Measurements from ENCODE around the gene MPI. TPM values are rescaled to one million over a fixed set of nuclear protein-coding genes. Genes with fewer than 3 reads are reported as not detected.
"Not testable (repeated sequence)": the region's sequence is repeated elsewhere in the genome, so short reads cannot be mapped to it uniquely, and the experiment has no call there.

Gene MPI
- total and polyA plus RNA-seq, 9 donors, result 28.8 to 55.6 (median 44.7) TPM

DNA sequence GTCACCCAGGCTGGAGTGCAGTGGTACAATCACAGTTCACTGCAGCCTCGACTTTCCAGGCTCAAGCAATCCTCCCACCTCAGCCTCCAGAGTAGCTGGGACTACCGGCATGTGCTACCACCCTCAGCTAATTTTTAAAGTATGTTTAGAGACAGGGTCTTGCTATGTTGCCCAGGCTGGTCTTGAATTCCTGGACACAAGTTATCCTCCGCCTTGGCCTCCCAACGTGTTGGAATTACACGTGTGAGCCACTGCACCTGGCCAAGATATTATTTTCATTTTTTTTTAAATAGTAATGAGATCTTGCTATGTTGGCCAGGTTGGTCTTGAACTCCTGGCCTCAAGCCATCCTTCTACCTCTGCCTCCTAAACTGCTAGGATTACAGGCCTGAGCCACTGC lies 4.4 kb upstream of the MPI start:
- H3K4me3 ChIP-seq, result no peak overlapping the region
- H3K27ac ChIP-seq, result no peak overlapping the region
- H3K9me3 ChIP-seq, result no peaks in the 10 kb centered on the region
- 72 to 86% (median 76%) methylated on average over 5 of the region's 5 CpGs for WGBS, 3 donors
- TF ChIP-seq POLR2A (IDR thresholded peaks at IDR 0.05), result no peak
- TF ChIP-seq, protein P1, sequence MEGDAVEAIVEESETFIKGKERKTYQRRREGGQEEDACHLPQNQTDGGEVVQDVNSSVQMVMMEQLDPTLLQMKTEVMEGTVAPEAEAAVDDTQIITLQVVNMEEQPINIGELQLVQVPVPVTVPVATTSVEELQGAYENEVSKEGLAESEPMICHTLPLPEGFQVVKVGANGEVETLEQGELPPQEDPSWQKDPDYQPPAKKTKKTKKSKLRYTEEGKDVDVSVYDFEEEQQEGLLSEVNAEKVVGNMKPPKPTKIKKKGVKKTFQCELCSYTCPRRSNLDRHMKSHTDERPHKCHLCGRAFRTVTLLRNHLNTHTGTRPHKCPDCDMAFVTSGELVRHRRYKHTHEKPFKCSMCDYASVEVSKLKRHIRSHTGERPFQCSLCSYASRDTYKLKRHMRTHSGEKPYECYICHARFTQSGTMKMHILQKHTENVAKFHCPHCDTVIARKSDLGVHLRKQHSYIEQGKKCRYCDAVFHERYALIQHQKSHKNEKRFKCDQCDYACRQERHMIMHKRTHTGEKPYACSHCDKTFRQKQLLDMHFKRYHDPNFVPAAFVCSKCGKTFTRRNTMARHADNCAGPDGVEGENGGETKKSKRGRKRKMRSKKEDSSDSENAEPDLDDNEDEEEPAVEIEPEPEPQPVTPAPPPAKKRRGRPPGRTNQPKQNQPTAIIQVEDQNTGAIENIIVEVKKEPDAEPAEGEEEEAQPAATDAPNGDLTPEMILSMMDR (IDR thresholded peaks at IDR 0.05), result no peak
- no peak for TF ChIP-seq EP300 (IDR thresholded peaks at IDR 0.05)
- intact Hi-C loops (cut with DNase I), result no loop called here
- H3K27me3 ChIP-seq, result no peaks in the 10 kb centered on the region
- H3K4me1 ChIP-seq (ENCODE audit: insufficient read depth), result peaks cover 12% of the 10 kb centered on the region
- no peaks in the 10 kb centered on the region for H3K36me3 ChIP-seq
- no peak for DNase-seq

GRCh38 chr15:74887537-74888193 lies 2.2 kb upstream of the MPI start:
- H3K9me3 ChIP-seq; intact Hi-C loops (cut with DNase I); H3K27ac ChIP-seq; H3K36me3 ChIP-seq; H3K4me3 ChIP-seq; DNase-seq; H3K27me3 ChIP-seq: not testable (repeated sequence)
- H3K4me1 ChIP-seq (ENCODE audit: insufficient read depth), result peaks cover 12% of the 10 kb centered on the region
- 74 to 84% (median 81%) methylated on average over 10 of the region's 10 CpGs for WGBS, 3 donors

- TF ChIP-seq EP300 (IDR thresholded peaks at IDR 0.05), result no peak
- TF ChIP-seq, protein P1 (IDR thresholded peaks at IDR 0.05), result no peak
- TF ChIP-seq POLR2A (IDR thresholded peaks at IDR 0.05), result no peak
- WGBS, 3 donors, result 79 to 87% (median 83%) methylated on average over 4 of the region's 4 CpGs
- intact Hi-C loops (cut with DNase I), result no loop called here
- no peaks in the 10 kb centered on the region for H3K36me3 ChIP-seq
- DNase-seq, result no peak
- no peaks in the 10 kb centered on the region for H3K27me3 ChIP-seq
- H3K4me3 ChIP-seq, result no peak overlapping the region
- peaks cover 12% of the 10 kb centered on the region for H3K4me1 ChIP-seq (ENCODE audit: insufficient read depth)
- no peaks in the 10 kb centered on the region for H3K9me3 ChIP-seq
- H3K27ac ChIP-seq, result no peak overlapping the region
Measured at GRCh38 chr15:74888716-74889115, 1.1 kb upstream of the MPI start.

DNA sequence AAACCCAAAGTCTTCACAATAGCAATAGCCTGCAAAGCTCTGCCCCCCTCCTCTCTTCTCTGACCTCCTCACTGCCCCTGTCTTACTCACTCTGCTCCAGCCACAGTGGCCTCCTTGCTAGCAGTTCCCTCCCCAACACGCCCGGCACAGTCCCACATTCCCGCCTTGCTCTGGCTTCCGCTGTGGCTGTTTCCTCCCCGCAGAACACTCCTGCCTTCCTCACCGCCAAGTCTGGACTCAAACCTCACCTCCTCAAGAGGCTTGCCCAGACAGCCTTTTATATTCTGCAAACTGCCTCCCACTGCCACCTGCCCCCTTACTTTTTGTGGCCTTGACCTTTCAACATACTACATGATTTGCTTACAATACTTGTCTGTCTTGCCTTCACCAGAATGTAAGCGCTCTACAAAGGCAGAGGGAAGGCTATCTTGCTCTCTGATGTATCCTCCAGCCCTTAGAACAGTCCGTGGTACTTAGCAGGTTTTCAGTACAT lies 406 bp upstream of the MPI start:
- peaks cover 12% of the 10 kb centered on the region for H3K4me1 ChIP-seq (ENCODE audit: insufficient read depth)
- DNase-seq, result peak; percentile 30 to 64 (median 50)
- H3K27ac ChIP-seq, result peak overlapping the region; percentile 31 to 80
- 4 to 10% (median 6%) methylated on average over 8 of the region's 8 CpGs for WGBS, 3 donors
- intact Hi-C loops (cut with DNase I), result no loop called here
- no peaks in the 10 kb centered on the region for H3K36me3 ChIP-seq
- TF ChIP-seq EP300 (IDR thresholded peaks at IDR 0.05) (no peak), POLR2A (IDR thresholded peaks at IDR 0.05) (no peak)
- TF ChIP-seq, protein P1 (IDR thresholded peaks at IDR 0.05), result no peak
- peak overlapping the region; percentile 96 for H3K4me3 ChIP-seq
- no peaks in the 10 kb centered on the region for H3K9me3 ChIP-seq
- no peaks in the 10 kb centered on the region for H3K27me3 ChIP-seq

DNA sequence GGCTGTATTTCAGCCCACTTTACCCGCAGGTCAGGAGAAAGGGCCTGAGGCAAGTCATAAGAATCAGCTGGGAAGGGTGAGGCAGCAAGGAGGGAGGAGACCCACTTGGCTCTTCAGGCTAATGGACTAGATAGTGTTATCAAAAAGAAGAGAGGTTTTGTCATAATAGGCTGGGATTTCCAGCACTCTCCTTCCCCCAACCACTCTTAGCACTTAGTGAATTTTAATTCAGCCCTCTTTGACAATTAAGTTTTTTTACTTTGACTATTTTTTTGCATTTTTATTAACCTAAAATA lies 771 bp downstream of the MPI start:
- H3K4me3 ChIP-seq, result peak overlapping the region; percentile 96
- H3K36me3 ChIP-seq, result no peaks in the 10 kb centered on the region
- no peak for TF ChIP-seq EP300 (IDR thresholded peaks at IDR 0.05)
- TF ChIP-seq, protein P1 (IDR thresholded peaks at IDR 0.05), result no peak
- TF ChIP-seq POLR2A (IDR thresholded peaks at IDR 0.05), result no peak
- H3K27ac ChIP-seq, result peak overlapping the region in 1 of 2 donors; percentile 80
- H3K27me3 ChIP-seq, result no peaks in the 10 kb centered on the region
- 0 to 9% (median 8%) methylated on average over 1 of the region's 1 CpG for WGBS, 3 donors
- no peaks in the 10 kb centered on the region for H3K9me3 ChIP-seq
- no peak for DNase-seq
- intact Hi-C loops (cut with DNase I), result no loop called here
- H3K4me1 ChIP-seq (ENCODE audit: insufficient read depth), result peaks cover 12% of the 10 kb centered on the region
